Fibroblast of villous mesenchyme (primary cell): ENCODE results near the gene CIB4. TPM values are rescaled to one million over a fixed set of nuclear protein-coding genes. Genes with fewer than 3 reads are reported as not detected.
A peak's percentile ranks its signal among the peaks of the same experiment; 100 is the strongest.

Source experiments
- DNase-seq: peaks from one replicate; pipeline ENCODE4 v3.0.0-alpha.2; 2010; ENCODE audit warnings: low read depth
- H3K4me3 ChIP-seq: 2 replicates; pipeline ENCODE4 v1.5.1; 2011; ENCODE audit warnings: low read depth, mild to moderate bottlenecking, low read length
- CTCF ChIP-seq: IDR thresholded peaks from 2 replicates; pipeline ENCODE4 v1.5.1; 2012; ENCODE audit warnings: low read depth, mild to moderate bottlenecking, low read length; ENCODE audit not compliant: insufficient read depth
- total RNA-seq: library from RNA; depleted of rRNA; stranded (reverse); fragments of >200 nt; gene quantifications from 2 replicates; pipeline ENCODE4 v1.2.3, GENCODE V29; 2012

CIB4 gene
- total RNA-seq, 1 donor: not detected

- no peak for TF ChIP-seq CTCF
- no peak for DNase-seq
- H3K4me3 ChIP-seq: no peak overlapping the region
These were observed 75.1 kb downstream of the CIB4 start for GRCh38 chr2:26566081-26566375.

- TF ChIP-seq CTCF: no peak
- H3K4me3 ChIP-seq: no peak overlapping the region
- no peak for DNase-seq
These were observed 77.0 kb downstream of the CIB4 start for GRCh38 chr2:26564121-26564644.

GRCh38 chr2:26563686-26564085, 77.5 kb downstream of the CIB4 start:
- TF ChIP-seq CTCF: no peak
- H3K4me3 ChIP-seq: no peak overlapping the region
- DNase-seq: no peak

- TF ChIP-seq CTCF: no peak
- DNase-seq: no peak
- no peak overlapping the region for H3K4me3 ChIP-seq
These were observed 78.1 kb downstream of the CIB4 start for GRCh38 chr2:26562811-26563645.

- peak; percentile 11 for TF ChIP-seq CTCF
- no peak overlapping the region for H3K4me3 ChIP-seq
- no peak for DNase-seq
These were observed 79.0 kb downstream of the CIB4 start for GRCh38 chr2:26561918-26562810.

- no peak overlapping the region for H3K4me3 ChIP-seq
- TF ChIP-seq CTCF: no peak
These were observed 79.8 kb downstream of the CIB4 start for GRCh38 chr2:26561376-26561775.

More at GRCh38 chr2:26561376-26561775, 79.8 kb downstream of the CIB4 start:
- no peak for DNase-seq
